Ishikawa (cell line): ENCODE results near the gene FAM120A.

ENCODE experiments used
- EP300 ChIP-seq: IDR thresholded peaks from 2 replicates; pipeline ENCODE4 v1.6.1; 2012; ENCODE audit warnings: borderline replicate concordance
- TCF12 ChIP-seq: IDR thresholded peaks from 2 replicates; pipeline ENCODE4 v1.6.1; 2012; ENCODE audit warnings: low read depth
- ZBTB7A ChIP-seq: IDR thresholded peaks from 2 replicates; pipeline ENCODE4 v1.6.1; 2012; ENCODE audit warnings: low read depth
- TF ChIP-seq, protein P1 (sequence below): IDR thresholded peaks from 2 replicates; pipeline ENCODE4 v1.6.1; 2012

- no peak for TF ChIP-seq EP300
- TF ChIP-seq, protein P1, sequence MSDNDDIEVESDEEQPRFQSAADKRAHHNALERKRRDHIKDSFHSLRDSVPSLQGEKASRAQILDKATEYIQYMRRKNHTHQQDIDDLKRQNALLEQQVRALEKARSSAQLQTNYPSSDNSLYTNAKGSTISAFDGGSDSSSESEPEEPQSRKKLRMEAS, result no peak
- TF ChIP-seq ZBTB7A, result no peak
- no peak for TF ChIP-seq TCF12
These were observed 29.3 kb downstream of the FAM120A start for GRCh38 chr9:93480728-93481324.
